ENCODE results near the gene GABBR2.

GRCh38 chr9:98368366-98369065 lies 340.2 kb downstream of the GABBR2 start:
- no peak for TF ChIP-seq POLR2A (IDR thresholded peaks at IDR 0.05; ENCODE audit: control extremely low read depth in 1 of 2, low read depth in 2 of 2, low read length in 2 of 2)
- no peak for TF ChIP-seq TEAD4 (IDR thresholded peaks at IDR 0.05; ENCODE audit: low read depth, low read length)
- TF ChIP-seq POLR2AphosphoS5 (IDR thresholded peaks at IDR 0.05; ENCODE audit: low read depth, low read length), result no peak
- no peak for TF ChIP-seq CTCF (IDR thresholded peaks at IDR 0.05; ENCODE audit: control extremely low read depth in 1 of 3, insufficient read depth in 1 of 3, low read depth in 1 of 3, low read length in 3 of 3)
- TF ChIP-seq KDM4A (IDR thresholded peaks at IDR 0.05; ENCODE audit: low read depth, low read length, severe bottlenecking), result no peak
- TF ChIP-seq TBP (IDR thresholded peaks at IDR 0.05; ENCODE audit: low read depth, low read length), result no peak

Data from H1 (cell line).